ENCODE data around the gene CPED1.

DNA sequence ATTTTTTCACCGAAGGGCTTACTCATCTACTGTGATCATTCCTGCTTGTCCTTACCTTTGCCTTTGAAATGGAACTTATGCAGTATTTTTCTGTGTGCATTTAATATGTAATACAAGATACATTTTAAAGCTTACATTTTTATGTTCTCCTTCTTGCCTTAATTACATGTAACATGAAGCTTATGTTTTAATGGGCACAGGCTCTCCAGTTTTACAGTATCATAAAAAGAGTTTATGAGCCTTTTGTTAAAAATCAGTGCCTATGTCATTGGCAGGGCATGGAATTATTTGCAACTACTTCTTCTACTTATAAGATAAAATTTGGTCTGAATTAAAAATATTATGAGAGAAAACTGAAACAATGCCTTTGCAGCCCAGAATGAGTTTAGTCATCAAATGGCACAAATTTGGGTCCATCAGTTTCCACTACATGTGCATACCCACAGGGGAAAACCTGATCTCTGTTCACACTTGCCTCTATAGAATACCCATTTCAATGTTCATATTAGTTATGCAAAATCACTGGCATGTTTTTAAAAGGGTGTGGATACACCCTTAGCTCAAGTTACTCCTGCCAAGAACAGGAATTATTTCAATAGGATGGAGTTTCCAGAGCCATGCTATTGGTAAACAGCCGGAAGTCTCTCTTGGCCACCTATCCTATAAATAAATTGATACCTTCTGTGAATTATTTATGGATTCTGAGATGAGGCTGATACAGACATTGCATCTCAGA, 312.3 kb downstream of the CPED1 start:
- TF ChIP-seq, protein P1, sequence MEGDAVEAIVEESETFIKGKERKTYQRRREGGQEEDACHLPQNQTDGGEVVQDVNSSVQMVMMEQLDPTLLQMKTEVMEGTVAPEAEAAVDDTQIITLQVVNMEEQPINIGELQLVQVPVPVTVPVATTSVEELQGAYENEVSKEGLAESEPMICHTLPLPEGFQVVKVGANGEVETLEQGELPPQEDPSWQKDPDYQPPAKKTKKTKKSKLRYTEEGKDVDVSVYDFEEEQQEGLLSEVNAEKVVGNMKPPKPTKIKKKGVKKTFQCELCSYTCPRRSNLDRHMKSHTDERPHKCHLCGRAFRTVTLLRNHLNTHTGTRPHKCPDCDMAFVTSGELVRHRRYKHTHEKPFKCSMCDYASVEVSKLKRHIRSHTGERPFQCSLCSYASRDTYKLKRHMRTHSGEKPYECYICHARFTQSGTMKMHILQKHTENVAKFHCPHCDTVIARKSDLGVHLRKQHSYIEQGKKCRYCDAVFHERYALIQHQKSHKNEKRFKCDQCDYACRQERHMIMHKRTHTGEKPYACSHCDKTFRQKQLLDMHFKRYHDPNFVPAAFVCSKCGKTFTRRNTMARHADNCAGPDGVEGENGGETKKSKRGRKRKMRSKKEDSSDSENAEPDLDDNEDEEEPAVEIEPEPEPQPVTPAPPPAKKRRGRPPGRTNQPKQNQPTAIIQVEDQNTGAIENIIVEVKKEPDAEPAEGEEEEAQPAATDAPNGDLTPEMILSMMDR (IDR thresholded peaks at IDR 0.05), result no peak
- TF ChIP-seq POLR2A (IDR thresholded peaks at IDR 0.05), result no peak
- TF ChIP-seq EP300 (IDR thresholded peaks at IDR 0.05), result no peak

Measured in upper lobe of left lung (tissue), 4 donors.